Upper lobe of left lung (tissue), 4 donors: Measurements from ENCODE around the gene SRSF11.

Source experiments
- CTCF ChIP-seq, 6 experiments: fragments of 450-650 bp in 4 of 6; fragments of 200-600 bp in 2 of 6; sonication (generic) in 2 of 6; IDR thresholded peaks; one replicate each; pipeline ENCODE4 v1.5.1; 2016 to 2019; ENCODE audit warnings: antibody characterized with exemption in 6 of 6
- POLR2A ChIP-seq, 4 donors: fragments of 450-650 bp; IDR thresholded peaks; one replicate each; pipeline ENCODE4 v1.5.1; 2016 to 2017; ENCODE audit warnings: antibody characterized with exemption in 4 of 4, mild to moderate bottlenecking in 2 of 4
- POLR2AphosphoS5 ChIP-seq, 2 donors: sonication (generic); formaldehyde crosslinking; IDR thresholded peaks; one replicate each; pipeline ENCODE4 v1.5.1; 2017; ENCODE audit warnings: antibody characterized with exemption in 2 of 2

- TF ChIP-seq CTCF (IDR thresholded peaks at IDR 0.05) (no peak), POLR2AphosphoS5 (IDR thresholded peaks at IDR 0.05) (no peak), POLR2A (IDR thresholded peaks at IDR 0.05) (no peak)
Measured at GRCh38 chr1:70284366-70284765, 63.2 kb downstream of the SRSF11 start.
